Bone marrow (tissue), 2 donors: ENCODE results near the gene NCOA4.
"Not testable (repeated sequence)": the region's sequence is repeated elsewhere in the genome, so short reads cannot be mapped to it uniquely, and the experiment has no call there.

Experiments used
- DNase-seq, 2 donors: peaks; one replicate each; lab custom pipeline; 2025; lab: John Stamatoyannopoulos, UW

The NCOA4 gene

DNA sequence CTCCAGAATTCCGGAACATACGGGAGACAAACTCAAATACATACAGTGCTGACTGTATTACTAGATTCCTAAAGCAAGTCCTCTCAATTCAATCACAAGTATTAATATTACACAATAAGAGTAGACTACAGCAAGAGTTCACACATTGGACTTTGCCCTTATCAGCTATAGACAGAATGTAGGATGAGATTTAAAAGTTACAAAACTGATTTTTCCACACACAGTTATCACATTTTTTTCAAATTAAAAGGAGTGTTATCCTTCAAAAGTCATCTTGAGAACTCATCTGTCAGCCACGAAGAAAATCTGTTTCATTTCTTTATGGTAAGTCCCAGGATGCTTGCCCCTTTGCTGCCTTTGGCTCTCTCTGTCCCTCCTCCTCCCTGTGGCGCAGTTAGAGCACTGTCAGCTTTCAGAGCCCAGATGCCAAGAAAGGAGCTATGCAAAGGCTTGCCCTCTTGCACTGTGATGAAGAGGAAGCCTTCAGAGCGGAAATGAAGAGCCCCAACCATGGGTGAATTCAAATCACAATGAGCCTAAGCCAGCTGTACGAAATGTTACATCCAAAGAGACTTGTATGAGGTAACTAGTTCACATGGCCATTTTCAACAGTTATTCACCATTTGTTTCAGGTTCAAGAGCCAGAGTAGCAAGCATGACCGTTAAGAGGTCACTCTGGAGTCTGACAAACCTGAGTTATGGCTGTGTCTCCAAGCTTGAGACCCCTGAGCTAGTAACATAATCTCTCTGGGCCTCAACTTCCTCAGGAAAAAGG, 10.7 kb downstream of the NCOA4 start:
- DNase-seq, result no peak

DNA sequence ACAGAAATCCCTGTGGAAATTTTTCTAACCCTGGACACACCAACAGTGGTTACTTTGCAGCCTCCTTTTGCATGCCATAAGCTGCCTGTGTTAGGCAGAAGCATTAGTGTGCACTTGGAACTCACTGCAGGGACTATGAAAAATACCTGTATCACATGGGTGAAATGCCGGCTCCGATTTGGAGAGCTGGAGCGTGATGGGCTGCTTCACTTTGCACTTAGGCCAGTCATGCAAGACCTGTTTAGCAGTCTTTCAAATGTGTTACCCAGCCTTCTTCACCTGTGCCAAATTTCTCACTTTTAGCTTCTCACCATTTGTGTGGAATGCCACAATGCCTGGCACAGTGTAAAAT, 11.3 kb downstream of the NCOA4 start:
- no peak for DNase-seq

DNA sequence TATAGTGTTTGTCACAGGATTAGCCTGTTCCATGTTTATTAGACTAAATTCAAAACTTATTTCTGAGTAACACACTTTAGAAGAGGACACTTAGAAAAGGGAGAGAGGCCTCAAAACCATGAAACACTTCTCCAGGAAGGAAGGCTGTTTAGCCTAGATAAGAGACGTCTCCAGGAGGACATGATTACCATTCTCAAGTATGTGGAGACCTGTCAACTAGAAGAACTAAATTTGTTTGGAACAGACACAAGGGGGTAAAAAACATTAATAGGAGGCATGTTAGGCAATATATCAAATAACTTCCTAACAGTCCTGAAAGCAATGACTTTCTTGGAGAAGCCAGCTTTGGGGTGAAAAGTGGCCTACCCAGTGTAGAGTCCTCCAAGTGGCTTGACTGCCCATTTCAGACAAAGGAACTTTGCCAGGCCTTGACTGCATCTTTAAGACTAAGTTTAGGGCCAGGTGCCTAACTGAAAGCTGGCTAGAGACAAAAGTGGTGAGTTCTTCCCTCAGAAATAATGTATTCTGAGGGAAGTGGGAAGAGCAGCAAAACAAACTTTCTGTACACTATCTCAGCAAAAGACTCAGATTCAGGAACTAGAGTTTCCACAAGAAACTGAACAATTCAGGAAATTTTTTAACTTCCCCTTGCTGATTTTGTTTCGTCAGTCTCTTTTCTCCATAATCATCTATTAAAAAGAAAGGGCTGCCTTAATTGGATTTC, 11.8 kb downstream of the NCOA4 start:
- peak in 1 of 2 donors; percentile 8 for DNase-seq

DNA sequence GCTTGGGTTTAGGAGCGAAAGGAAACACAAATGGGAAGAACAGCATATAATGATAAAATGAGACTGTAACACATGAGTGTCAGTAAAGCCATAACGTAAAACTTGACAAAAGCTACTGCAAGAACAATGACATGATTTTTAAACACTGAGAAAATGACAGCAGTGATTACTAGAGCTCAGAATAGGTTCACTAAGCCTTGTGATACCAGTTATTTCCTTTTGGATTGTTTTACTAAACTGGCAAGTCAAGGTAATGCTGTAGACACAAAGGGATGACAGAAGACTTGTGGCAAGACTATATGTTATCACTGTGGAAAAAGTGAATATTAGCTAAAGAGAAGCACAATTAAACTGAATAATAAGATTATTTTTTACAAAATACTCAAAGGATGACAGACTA, 12.7 kb downstream of the NCOA4 start:
- no peak for DNase-seq

DNA sequence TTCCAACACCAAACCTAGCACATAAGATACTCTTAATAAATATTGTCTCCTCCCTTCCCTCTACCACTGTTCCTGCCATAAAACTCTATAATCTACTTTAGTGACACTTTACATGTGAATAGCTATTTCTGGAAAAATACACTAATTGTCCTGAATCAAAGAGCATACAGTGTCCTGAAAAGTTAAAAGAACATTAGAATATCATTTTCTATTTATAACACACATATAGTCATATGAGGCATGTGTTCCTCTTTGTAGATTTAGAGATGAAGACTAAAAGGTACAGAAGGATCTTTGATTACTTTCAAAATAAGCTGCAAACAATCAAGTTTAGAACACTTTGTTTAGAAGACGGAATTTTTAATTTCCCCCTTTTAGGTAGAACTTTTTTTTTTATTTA, 13.6 kb downstream of the NCOA4 start:
- no peak for DNase-seq

DNA sequence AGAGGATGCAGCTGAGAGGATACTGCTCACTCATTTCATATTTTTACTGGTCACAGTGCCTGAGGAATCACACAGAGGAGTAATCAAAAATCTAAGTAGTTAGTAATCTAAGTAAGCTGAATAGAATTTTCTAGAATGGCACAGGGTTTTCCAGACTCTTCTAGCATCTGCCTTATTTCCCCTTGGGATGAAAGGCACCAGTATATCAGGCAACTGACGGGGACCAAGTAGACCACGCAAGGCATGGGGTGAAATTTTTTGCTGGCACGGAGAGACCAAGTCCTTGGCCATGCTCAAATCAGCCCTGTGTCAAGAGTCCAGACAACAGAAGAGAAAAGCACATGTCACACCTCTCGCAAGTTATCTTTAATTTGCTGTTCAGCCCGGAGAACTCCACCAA, 14.2 kb downstream of the NCOA4 start:
- no peak for DNase-seq

DNA sequence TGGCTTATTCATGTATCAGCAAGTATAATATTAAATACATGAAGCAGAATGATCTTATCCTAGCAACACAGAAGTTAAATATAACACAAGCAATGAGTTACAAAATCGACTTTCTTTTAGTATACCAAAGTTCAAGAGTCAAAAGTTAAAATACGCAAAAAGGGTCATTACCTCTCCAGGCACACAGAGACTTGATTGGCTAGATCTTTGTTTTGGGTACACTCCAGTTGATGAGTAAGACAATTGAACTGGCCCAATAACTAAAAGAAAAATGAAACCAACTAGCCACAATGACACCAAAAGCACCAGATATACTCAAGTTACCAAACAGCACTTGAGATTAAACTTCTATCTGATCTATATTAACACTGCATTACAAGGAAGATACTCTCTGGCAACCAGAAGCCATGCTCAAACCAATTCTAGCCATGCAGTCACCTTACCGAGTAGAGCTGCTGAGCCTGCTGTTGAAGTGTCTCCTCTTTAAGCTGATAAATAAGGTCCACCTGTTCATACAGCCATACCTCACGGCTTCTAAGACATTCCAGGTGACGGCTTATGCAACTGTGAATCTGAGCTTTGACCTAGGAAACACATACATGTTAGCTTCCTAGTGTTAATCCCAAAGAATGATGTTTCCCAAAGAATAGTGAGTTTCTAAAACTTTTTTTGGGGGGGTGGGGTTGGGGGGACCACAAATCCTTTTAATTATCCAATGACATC, 15.6 kb downstream of the NCOA4 start:
- no peak for DNase-seq

DNA sequence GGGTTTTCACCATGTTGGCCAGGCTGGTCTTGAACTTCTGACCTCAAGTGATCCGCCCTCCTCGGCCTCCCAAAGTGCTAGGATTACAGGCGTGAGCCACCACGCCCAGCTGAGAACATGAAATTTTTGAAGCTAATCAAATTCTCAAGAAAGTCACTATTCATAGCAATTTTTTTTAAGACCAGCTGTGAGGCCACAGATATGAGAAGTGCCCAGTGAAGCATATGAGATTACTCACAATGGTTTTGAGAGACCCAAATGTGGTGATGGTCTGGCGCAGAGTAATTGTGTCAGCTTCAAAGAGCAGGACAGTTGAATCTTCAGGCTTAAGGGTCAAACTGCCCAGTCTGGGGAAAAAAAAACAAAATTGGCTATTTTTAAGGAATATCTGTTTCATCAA, 16.2 kb downstream of the NCOA4 start:
- no peak for DNase-seq

DNA sequence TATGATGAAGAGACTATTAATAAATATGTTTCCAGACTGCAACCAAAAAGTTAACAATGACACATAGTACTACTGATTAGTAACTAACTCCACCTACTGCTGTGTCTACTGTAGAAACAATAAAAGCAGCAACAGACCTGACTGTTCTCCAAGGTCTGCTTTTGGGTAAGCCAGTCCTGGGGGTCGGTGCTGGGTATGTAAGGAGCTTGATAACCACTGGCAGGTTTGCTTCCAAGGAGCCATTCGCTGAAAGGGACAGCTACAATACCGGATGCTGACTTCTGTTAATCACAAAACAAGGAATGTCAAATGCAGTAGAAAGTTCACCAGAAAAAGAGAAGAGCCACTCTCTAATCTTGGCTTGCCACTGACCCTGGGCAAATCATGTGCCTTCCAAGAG, 17.7 kb downstream of the NCOA4 start:
- DNase-seq, result no peak

DNA sequence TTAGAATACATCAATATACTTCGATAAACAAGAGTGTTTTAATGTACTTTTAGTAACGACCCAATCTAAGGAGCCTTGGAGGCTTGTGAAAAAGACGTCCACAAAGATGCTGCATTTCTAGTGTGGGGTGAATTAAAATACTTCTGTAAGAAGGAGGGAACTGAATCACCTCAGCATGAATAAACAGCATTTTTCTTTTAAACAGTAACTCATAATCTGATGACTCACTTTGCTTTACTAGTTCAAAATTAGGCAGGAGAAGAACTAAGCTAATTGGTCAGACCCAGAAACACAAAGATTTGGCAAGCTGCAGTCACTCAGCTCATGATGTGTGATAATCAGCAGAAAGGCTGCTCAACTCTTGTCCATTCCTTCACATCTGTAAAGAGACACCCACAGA, 24.2 kb downstream of the NCOA4 start:
- no peak for DNase-seq

DNA sequence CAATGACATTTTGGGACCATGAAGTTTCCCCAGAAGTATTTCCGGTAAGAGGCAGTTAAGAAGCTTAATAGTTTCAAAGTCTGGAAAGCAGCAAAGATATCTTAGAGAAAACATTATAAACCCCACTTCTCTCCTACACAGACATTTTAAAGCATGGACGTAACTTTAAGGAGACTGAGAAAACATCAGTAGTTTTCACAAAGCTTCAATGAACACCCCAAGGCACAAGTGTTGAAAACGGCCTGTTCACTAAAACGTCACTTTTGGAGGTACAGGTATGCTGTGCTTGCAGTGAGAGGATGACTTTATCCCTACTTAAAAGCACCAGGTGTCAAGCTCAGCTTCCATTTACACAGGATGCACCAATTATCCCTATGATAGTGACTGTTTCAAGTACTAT, 25.0 kb downstream of the NCOA4 start:
- no peak for DNase-seq

DNA sequence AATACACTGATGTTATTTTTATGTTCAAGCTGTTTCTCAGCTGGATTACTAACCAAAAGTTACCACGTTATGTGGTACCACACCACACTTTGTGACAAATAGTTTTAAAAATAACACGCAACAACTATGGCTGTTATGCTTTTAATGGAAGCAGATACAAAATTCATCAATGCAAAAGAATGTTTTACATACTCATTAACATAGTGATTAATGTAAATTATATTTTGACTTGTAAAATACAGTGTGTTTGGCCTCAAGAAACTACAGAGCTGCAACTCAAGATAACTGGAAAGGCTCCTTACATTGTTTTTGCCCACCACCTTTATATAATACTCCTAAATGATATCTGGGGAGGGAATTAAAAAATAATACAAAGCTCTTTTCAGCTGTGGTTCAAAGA, 25.5 kb downstream of the NCOA4 start:
- DNase-seq, result no peak

DNA sequence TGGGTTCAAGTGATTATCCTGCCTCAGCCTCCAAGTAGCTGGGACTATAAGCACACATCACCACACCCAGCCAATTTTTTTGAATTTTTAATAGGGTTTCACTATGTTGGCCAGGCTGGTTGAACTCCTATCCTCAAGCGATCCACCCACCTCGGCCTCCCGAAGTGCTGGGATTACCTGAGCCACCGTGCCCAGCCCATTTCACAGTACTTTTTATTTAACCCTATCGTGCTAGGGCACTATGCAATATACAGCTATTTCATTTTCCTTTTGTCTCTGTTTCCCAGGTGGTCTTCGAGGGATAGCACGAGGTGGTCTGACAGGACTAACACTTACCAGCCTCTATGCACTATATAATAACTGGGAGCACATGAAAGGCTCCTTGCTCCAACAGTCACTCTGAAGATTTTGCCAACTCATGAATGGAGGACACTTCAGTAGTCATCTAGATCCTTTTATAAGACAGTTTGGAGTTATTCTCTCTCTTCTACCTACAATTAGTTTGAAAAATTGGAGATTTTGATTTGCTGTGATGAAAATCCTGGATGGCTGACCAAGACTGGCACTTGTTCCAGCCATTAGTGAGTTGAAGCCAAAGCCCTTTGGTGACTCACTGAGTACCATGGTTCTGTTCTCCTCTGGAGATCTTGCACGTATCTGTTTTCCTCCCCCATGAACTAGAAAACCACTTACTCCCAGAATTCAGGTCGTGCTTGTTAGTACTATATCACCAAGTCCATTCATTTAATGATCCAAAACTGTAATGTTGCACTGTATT, 27.3 kb downstream of the NCOA4 start:
- DNase-seq, result no peak

DNA sequence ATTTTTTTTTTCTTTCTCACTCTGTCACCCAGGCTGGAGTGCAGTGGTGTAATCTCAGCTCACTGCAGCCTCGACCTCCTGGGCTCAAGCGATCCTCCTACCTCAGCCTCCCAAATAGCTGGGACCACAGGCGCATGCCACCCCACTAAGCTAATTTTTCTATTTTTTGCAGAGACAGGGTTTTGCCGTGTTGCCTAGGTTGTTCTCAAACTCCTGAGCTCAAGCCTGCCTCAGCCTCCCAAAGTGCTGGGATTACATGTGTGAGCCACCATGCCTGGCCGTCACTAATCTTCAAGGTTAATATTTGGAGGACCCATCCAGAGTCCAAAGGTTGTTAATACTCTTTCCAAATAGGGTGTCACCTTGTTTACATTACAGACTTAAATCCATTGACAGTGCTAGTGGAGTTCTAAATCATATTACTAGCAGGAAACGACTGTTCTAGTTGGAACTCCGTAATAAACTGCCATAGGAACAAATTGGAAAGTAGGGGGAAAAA, 28.2 kb downstream of the NCOA4 start:
- DNase-seq, result not testable (repeated sequence)

DNA sequence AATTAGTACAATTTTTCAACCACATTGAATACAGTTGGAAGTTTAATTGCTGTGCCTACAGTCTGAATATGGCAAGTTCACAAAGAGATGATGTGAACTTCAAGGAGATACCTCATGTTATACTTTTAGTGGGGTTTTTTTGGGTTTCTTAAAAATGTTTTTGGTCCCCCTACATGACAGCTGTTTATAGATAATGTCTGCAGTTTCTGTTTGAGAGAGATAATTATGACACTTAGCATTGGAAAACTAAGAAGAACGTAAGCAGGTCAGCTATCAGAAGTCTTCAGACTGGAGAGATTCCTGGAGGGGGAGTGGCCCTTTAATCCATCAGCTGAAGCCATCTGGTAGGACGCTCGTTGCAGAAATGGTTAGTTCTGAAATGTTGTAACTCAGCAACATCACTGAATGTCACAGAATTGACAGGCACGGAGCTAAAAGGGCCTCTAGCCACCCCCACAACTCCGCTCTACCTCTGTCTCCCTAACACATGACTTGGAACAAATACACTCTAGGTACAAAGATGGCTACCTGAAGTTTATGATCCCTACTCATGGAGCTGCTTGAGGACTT, 29.2 kb downstream of the NCOA4 start:
- no peak for DNase-seq

DNA sequence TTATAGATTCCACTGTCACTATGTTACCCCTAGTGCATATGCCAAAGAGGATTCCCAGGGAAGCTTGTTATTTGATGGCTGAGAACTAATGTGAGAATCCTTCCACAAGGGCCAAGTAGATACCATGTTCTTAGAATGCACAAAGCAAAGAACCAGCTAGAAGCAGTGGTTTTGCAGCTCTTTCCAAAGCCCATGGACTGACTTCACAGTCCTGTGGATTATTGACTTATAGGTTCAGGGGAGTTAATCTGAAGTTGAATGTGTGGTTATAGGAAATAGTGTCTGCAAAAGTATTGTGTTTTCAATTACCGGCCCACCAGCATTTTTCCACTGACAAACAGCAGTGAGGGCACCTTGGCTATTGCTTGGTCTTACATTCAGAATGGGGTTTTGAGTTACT, 29.9 kb downstream of the NCOA4 start:
- no peak for DNase-seq

DNA sequence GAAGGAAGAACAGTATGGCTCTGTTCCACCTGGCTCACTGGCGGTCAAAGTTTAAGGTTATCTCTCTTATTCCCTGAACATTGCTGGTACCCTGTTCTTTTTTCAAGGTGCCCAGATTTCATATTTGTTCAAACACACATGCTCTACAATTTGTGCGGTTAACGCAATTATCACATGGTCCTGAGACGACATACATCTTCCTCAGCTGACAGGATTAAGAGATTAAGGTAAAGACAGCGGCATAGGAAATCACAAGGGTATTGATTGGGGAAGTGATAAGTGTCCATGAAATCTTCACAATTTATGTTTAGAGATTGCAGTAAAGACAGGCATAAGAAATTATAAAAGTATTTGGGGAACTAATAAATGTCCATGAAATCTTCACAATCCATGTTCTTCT, 30.5 kb downstream of the NCOA4 start:
- DNase-seq, result not testable (repeated sequence)

DNA sequence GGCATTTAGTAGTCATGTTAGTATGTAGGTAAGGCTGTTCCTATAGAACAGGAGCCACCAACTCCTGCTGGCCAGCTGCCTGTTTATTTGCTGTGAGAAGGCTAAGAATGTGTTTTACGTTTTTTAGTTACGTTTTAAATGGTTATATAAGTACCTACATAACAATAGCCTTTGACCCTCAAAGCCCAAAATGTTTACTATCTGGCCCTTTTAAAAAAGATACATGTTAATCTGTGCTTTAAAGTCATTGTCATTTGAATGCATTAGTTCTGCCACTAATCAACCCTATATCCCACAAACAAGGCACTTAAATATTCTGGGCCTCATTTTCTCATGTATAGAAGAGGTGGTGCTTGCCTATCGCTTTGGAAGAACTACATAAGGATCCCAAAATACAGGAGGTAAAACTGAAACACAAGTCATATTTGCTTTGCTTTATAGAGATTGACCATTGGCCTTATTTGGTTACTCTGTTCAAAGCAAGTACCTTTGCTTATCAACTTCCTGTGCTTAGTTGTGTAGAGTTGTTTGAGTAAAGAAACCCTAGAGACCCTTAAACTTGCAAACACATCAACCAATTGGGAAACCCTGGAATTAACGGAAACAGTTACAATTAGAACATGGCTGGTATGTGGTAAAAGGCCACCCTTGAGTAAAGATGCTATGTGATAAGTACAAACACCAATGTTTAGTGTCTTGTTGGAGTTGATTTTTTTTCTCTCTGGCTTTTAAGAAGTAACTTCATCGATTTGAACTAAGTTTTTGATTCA, 32.2 kb downstream of the NCOA4 start:
- no peak for DNase-seq

DNA sequence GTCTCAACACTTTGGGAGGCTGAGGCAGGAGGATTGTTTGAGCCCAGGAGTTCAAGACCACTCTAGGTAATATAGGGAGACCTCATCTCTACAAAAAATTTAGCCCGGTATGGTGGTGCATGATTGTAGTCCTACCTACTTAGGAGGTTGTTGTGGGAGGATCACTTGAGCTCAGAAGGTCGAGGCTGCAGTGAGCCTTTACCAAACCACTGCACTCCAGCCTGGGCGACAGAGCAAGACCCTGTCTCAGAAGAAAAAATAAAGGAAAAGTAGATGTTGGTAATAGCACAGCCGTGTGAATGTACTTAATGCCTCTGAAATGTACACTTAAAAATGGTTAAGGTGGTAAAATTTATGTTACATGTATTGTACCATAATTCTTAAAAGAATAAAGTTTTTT, 32.9 kb downstream of the NCOA4 start:
- DNase-seq, result no peak

DNA sequence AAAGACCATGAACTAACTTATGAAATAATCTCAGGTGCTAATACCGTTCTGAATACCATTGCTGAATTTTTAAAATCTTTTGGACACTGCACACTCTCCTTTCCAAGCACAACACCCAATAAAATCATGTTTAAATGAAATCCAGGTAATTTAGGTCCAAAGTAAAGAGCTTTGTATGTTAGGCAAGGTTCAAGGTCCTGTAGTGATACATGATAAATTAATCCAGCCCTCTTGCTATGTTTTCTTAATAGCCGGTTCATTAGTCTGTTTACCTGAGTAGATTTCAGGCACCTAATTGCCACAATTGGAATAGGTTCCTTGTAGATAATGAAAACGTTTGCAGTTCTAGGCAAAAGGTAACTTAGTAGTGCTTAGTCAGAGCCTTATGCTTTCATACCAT, 44.8 kb downstream of the NCOA4 start:
- DNase-seq, result not testable (repeated sequence)

DNA sequence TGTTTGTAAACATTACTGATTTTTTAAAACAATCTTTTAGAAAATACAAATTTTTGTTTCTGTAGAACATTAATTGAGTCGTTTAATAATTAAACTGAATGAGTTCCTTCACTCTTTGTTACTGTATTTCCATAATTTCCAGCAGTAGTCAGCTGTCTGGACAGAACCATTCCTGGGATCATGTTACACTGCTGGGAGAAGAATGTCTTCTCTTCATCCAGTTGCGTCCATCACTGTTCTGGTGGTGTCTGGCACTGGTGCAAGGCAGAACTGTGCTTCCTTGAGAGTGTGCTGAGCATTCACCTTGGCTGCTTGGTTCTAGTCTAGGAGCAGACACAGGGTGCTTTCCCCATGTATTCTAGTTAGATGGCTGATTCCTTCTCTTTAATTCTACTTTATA, 46.0 kb downstream of the NCOA4 start:
- not testable (repeated sequence) for DNase-seq
